Subcutaneous adipose tissue (tissue), 4 donors: ENCODE data around the gene EPN3. TPM values are rescaled to one million over a fixed set of nuclear protein-coding genes. Genes with fewer than 3 reads are reported as not detected.

Source experiments
- total RNA-seq, 4 donors: library from RNA; depleted of rRNA; stranded (reverse); fragments of >200 nt; gene quantifications; one replicate each; pipeline ENCODE4 v1.1.0, GENCODE V29; 2016
- TF ChIP-seq, protein P1 (sequence below): fragments of 450-650 bp; IDR thresholded peaks from one replicate; pipeline ENCODE4 v1.5.1; 2016; ENCODE audit warnings: low read depth, mild to moderate bottlenecking, control low read depth, antibody characterized with exemption, moderate library complexity

The EPN3 gene
- total RNA-seq, 4 donors from 2014 or later, result not detected

DNA sequence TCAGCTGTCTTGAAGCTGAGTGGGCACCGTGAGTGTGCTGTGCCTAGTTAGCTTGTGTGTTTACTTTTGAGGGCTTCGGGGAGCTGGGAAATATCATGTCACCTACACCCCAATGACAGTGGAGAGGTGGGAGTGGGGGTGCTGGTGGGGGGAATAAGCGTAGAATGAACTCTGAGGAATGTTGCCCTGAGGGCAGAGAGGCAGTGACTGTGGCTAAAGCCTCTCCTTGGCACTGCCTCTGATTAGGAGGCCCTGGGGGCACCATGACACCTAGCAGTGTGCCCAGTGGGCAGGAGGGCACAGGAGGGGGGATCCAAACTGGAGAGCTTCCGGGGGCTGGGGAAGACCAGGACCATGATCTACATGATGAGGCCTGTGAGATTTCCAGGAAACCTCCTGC is 52.8 kb downstream of the EPN3 start:
- TF ChIP-seq, protein P1, sequence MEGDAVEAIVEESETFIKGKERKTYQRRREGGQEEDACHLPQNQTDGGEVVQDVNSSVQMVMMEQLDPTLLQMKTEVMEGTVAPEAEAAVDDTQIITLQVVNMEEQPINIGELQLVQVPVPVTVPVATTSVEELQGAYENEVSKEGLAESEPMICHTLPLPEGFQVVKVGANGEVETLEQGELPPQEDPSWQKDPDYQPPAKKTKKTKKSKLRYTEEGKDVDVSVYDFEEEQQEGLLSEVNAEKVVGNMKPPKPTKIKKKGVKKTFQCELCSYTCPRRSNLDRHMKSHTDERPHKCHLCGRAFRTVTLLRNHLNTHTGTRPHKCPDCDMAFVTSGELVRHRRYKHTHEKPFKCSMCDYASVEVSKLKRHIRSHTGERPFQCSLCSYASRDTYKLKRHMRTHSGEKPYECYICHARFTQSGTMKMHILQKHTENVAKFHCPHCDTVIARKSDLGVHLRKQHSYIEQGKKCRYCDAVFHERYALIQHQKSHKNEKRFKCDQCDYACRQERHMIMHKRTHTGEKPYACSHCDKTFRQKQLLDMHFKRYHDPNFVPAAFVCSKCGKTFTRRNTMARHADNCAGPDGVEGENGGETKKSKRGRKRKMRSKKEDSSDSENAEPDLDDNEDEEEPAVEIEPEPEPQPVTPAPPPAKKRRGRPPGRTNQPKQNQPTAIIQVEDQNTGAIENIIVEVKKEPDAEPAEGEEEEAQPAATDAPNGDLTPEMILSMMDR, result no peak

DNA sequence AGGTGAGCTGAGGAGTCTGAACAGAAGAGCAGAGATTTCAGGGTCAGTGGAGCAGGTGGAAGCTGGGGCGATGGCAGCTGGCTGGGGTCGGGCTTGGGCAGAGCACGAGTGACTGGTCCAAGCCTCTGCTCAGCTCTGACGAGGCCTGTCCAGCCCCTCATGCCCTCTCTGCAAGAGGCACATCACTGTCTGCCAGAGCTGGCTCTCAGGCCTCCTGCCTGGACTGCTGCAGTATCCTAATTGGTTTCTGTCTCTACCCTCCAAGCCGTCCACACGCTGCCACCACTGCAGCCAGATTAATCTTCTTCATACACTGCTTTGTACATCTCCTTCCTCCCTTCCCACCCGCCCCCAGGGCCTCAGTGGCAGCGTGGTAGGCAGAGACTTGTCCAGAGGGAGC is 53.4 kb downstream of the EPN3 start:
- TF ChIP-seq, protein P1, result no peak

DNA sequence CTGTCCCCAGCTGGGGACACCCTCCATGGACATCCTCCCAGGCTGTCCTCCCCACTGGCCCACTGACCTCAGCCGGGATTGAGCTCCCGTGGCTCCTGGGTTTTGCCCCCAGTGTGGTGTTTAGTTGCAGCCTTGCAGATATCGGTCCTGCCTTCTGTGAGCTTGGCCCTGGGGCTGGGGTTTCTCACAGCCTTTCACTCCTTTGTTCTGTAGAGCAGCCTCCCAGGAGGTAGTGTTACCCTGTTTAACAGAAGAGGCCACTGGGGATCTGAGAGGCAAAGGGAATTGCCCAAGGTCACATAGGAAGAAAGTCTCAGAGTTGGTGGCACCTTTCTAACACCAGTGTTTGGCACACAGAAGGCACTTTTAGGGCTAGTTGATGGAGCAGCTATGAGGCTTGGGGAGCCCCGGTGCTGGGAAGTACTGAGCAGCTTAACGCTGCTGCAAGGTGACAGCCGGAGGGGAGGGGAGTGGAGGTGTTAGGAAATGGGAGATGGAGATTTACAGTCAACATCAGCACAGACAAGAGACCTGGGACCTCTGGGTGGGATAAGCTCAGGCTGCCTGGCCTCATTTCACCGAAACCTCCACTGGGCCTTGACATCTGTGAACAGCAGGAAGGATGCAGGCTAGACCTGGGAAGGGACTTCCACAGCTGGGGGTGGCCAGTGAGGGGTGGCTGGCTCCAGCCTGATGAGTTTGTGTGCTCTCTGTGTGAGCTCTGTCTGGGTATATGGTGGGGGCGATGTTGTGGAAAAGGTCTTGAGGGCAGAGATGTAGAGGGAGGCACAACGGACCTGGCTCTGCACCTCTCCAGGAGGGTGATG is 54.1 kb downstream of the EPN3 start:
- TF ChIP-seq, protein P1, result no peak

DNA sequence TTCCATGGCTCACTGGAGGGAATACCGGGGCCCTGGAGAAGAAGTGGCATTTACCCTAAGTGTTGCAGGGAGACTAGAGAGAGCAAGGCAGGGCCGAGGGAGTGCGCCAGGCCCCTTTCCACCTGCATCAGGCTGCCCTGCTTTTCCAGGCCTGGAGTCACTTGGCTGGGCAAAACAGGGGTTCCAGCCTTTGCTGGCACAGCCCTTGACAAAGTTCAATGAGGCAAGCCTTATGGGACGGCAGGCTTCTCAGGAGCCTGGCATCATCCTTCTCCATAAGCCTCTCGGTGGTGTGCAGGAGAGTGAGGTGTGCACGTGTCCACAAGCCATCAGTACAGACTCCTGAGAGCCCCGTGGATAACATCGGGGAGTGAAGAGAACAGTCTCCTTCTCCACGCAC is 55.0 kb downstream of the EPN3 start:
- TF ChIP-seq, protein P1, result no peak

DNA sequence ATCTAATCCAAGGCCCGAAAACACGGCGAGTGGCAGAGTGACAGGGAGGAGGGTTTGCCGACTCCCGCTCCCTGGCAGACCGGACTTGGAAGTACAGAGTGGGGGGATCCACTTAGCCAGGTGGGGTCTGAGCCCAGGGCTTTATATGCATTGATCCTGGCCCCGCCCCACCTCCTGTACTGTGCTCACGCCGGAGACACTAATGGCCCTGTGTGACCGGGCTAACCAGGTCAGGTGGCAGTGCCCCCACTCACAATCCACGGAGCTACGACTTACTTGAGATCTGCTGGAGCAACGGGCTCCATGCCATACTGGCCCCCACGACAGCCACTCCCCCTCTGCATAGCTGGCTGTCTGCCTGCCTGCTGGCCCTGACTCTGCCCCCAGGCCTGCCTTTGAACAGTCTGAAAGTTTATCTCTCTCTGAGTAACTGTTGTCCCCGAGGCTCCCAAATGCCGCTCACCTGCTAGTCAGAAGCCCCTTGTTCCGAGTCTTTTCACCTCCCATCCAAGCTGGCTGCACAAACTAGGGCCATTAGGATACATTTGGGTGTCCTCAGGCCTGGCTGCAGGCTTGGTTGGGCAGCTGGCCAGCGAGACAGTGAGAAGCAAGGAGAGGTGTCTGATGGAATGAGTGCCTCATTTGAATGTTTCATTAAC is 56.0 kb downstream of the EPN3 start:
- TF ChIP-seq, protein P1, result no peak

DNA sequence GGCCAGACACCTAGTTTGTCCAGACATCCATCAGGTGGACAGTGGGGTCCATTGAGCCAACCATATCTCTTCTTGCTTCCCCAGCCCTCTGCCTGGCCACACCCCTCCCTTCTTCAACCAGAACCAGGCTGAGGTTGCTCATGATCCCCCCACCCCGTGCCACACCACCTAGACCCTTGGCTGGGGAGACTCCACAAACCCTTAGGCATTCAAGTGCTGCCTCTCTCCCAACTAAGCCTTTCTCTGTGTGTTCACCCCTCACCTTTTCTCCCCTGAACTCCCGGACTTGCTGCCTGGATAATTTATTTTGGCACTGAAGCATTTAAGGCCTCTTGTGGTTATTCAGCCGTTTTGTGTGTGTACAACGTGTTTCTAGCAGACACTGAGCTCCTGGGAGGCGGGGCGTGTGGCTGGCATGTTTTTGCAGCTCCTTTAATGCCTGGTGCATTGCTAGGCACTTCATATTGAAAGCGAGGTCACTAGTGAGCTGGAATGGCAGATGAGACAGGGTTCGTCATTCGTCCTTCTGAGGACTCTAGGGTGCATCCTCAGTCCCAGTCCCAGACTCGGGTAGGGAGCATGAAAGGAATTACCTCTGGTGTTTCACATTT is 56.7 kb downstream of the EPN3 start:
- TF ChIP-seq, protein P1, result no peak
